GM20000 (cell line): Measurements from ENCODE around the gene UNC5B.

Experiments used
- DNase-seq: peaks from one replicate; pipeline ENCODE4 v3.0.0; 2012; ENCODE audit warnings: low spot score
- CTCF ChIP-seq: IDR thresholded peaks from 2 replicates; pipeline ENCODE4 v1.5.1; 2012; ENCODE audit warnings: mild to moderate bottlenecking, control low read depth; ENCODE audit errors: extremely low read depth, missing control alignments

The UNC5B gene

GRCh38 chr10:71301371-71301916 is 89.1 kb downstream of the UNC5B start:
- no peak for DNase-seq
- no peak for TF ChIP-seq CTCF

- no peak for DNase-seq
These were observed 90.1 kb downstream of the UNC5B start for GRCh38 chr10:71302451-71302850.

GRCh38 chr10:71302874-71303568 is 90.7 kb downstream of the UNC5B start:
- peak; percentile 49 for TF ChIP-seq CTCF
- DNase-seq: peak; percentile 63

More at GRCh38 chr10:71302451-71302850, 90.1 kb downstream of the UNC5B start:
- TF ChIP-seq CTCF: no peak

- TF ChIP-seq CTCF: no peak
- DNase-seq: no peak
These were observed 91.2 kb downstream of the UNC5B start for GRCh38 chr10:71303569-71303907.

GRCh38 chr10:71304914-71305313 is 92.5 kb downstream of the UNC5B start:
- TF ChIP-seq CTCF: no peak
- DNase-seq: no peak

GRCh38 chr10:71306979-71307378 is 94.6 kb downstream of the UNC5B start:
- no peak for TF ChIP-seq CTCF
- DNase-seq: no peak

- DNase-seq: no peak
- TF ChIP-seq CTCF: no peak
These were observed 95.2 kb downstream of the UNC5B start for GRCh38 chr10:71307469-71308085.
